Chondrocyte (in vitro differentiated cells): Measurements from ENCODE around the gene DCAF7. TPM values are rescaled to one million over a fixed set of nuclear protein-coding genes. Genes with fewer than 3 reads are reported as not detected.
A peak's percentile ranks its signal among the peaks of the same experiment; 100 is the strongest.

Source experiments
- DNase-seq: peaks from one replicate; pipeline ENCODE4 v3.0.0; 2021; ENCODE audit warnings: mixed read lengths, low spot score
- H3K27ac Mint-ChIP-seq: one replicate; pipeline ENCODE4 v1.8.0; 2021; ENCODE audit warnings: mild to moderate bottlenecking, moderate library complexity, mixed read lengths; ENCODE audit not compliant: unreplicated experiment
- H3K27me3 Mint-ChIP-seq: 2 replicates; pipeline ENCODE4 v1.8.0; 2021; ENCODE audit warnings: low read depth, mixed read lengths
- H3K36me3 Mint-ChIP-seq: 2 replicates; pipeline ENCODE4 v1.8.0; 2021; ENCODE audit warnings: low read depth, mixed read lengths
- H3K4me1 Mint-ChIP-seq: 2 replicates; pipeline ENCODE4 v1.8.0; 2021; ENCODE audit warnings: low read depth, mild to moderate bottlenecking, mixed read lengths
- H3K4me3 Mint-ChIP-seq: one replicate; pipeline ENCODE4 v1.8.0; 2021; ENCODE audit warnings: mild to moderate bottlenecking, moderate library complexity, mixed read lengths; ENCODE audit not compliant: unreplicated experiment
- H3K9me3 Mint-ChIP-seq: 2 replicates; pipeline ENCODE4 v1.8.0; 2021; ENCODE audit warnings: low read depth, mixed read lengths
- total RNA-seq: library from RNA; stranded (reverse); gene quantifications from 3 replicates; pipeline ENCODE4 v1.2.1, GENCODE V29; 2021
- TF ChIP-seq, protein P1 (sequence below): fragments of 200-600 bp; sonication (generic); IDR thresholded peaks from 2 replicates; pipeline ENCODE4 v1.5.0; 2021; ENCODE audit warnings: antibody characterized with exemption, mild to moderate bottlenecking, moderate library complexity

The DCAF7 gene
- total RNA-seq, 1 donor from 2014 or later: 70.4 TPM

DNA sequence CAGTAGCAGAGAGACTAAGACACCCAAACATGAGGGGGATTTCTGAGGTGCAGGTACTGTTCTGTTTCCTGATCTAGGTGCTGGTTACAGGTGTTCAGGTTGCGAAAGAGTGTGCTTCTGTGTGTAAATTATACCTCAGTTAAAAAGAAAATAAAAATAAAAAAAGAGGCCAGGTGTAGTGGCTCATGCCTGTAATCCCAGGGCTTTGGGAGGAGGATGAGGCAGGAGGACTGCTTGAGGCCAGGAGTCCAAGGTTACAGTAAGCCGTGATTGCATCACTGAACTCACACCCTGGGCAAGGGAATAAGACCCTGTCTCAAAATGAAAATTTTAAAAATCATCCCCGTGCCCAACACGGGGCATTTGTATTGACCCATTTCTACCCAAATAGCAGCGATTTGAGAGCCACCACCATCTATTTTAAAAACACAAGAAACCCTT is 3.2 kb upstream of the DCAF7 start:
- Mint-ChIP-seq H3K27me3 (no peaks in the 10 kb centered on the region), H3K9me3 (no peaks in the 10 kb centered on the region), H3K4me3 (no peak overlapping the region), H3K36me3 (no peaks in the 10 kb centered on the region), H3K27ac (no peak overlapping the region), H3K4me1 (peaks cover 16% of the 10 kb centered on the region)
- TF ChIP-seq, protein P1, sequence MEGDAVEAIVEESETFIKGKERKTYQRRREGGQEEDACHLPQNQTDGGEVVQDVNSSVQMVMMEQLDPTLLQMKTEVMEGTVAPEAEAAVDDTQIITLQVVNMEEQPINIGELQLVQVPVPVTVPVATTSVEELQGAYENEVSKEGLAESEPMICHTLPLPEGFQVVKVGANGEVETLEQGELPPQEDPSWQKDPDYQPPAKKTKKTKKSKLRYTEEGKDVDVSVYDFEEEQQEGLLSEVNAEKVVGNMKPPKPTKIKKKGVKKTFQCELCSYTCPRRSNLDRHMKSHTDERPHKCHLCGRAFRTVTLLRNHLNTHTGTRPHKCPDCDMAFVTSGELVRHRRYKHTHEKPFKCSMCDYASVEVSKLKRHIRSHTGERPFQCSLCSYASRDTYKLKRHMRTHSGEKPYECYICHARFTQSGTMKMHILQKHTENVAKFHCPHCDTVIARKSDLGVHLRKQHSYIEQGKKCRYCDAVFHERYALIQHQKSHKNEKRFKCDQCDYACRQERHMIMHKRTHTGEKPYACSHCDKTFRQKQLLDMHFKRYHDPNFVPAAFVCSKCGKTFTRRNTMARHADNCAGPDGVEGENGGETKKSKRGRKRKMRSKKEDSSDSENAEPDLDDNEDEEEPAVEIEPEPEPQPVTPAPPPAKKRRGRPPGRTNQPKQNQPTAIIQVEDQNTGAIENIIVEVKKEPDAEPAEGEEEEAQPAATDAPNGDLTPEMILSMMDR: no peak
- no peak for DNase-seq

DNA sequence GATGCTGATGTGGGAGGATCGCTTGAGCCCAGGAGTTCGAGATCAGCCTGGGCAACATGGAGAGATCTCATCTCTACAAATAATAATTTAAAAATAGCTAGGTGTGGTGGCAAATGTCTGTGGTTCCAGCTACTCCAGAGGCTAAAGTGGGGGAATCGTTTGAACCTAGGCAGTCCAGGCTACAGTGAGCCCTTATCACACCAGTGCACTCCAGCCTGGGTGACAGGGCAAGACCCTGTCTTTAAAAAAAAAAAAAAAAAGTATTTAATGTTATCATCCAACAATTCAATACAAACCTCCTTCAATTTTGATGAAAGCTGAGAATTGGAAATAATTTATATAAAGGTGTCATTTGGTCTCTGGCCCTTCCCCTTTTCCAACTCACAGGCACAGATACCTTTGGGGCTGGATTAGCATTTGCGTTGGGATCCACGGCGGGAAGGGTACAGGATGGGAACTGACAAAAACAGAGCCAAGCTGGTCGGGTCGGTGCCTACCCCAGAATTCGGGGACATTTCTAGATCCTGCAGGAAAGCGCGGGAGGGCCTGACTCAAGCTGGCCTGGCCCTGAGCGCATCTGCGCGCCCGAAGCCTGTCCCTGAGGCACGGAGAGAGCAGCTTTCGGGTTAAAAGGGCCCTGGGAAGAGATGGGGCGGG is 860 bp upstream of the DCAF7 start:
- peak; percentile 68 for DNase-seq
- Mint-ChIP-seq H3K36me3 (no peaks in the 10 kb centered on the region), H3K27me3 (no peaks in the 10 kb centered on the region), H3K9me3 (no peaks in the 10 kb centered on the region), H3K4me3 (peak overlapping the region; percentile 95), H3K27ac (peak overlapping the region; percentile 97), H3K4me1 (peaks cover 33% of the 10 kb centered on the region)
- TF ChIP-seq, protein P1: no peak

GRCh38 chr17:63550817-63551639 is 751 bp downstream of the DCAF7 start:
- Mint-ChIP-seq H3K27me3 (no peaks in the 10 kb centered on the region), H3K4me1 (peaks cover 39% of the 10 kb centered on the region), H3K4me3 (peak overlapping the region; percentile 95), H3K36me3 (no peaks in the 10 kb centered on the region), H3K27ac (peak overlapping the region; percentile 97), H3K9me3 (no peaks in the 10 kb centered on the region)
- TF ChIP-seq, protein P1: no peak
- DNase-seq: peak; percentile 85

DNA sequence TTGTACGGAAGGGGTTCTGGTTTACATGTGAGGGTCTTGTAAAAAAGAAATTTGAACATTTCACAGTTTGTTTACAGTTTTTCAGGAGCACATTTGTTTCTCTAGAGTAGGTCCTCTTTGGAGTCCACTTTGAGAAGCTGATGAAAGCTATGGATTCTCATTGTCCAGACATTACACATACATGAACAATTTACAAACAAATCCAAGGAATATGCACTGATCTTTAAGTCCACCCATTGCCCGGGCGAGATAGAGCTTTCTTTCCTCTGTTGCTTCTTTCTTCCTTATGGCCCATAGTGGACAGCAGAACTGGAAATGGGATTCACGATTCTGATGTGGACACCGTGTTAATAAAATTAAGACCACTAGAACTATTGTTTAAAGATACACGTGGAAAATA is 1.9 kb downstream of the DCAF7 start:
- DNase-seq: no peak
- Mint-ChIP-seq H3K9me3 (peaks cover under 1% of the 10 kb centered on the region), H3K27ac (peak overlapping the region; percentile 97), H3K4me1 (peaks cover 39% of the 10 kb centered on the region), H3K36me3 (no peaks in the 10 kb centered on the region), H3K27me3 (no peaks in the 10 kb centered on the region), H3K4me3 (peak overlapping the region; percentile 95)
- TF ChIP-seq, protein P1: no peak

DNA sequence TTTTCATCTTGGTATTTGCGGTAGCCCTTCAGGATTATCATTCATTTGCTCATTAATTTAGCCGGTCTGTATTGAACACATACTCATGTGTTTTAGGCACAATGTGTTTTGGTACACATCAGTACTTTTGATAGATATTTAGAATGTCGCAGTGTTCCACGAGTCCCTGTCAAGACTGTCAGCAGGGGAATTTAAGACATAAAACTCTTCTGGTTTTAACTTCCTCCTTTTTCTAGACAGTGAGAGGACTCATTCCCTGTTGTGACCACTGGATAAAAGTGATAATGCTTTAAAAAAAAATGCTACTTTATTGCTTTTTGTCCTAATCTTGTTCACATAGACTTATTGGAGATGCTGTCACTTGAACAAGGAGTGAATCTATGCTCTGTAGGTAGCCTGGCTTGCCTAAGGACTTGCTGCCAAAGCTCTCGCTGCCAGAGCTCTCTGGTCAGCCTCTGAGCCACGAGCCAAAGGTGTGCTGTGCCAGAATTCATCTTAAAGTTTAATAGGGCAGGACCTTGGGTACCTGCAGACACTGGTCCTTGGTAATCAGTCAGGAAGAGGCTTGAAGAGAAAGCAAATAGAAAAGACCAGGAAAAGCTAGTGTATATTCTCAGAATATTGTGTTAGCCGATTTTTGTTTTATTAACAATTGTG is 5.4 kb downstream of the DCAF7 start:
- H3K4me1 Mint-ChIP-seq: peaks cover 31% of the 10 kb centered on the region

More for the DNA sequence above, 5.4 kb downstream of the DCAF7 start:
- no peak overlapping the region for H3K27ac Mint-ChIP-seq
- H3K27me3 Mint-ChIP-seq: no peaks in the 10 kb centered on the region
- no peaks in the 10 kb centered on the region for H3K36me3 Mint-ChIP-seq
- H3K4me3 Mint-ChIP-seq: no peak overlapping the region
- no peak for DNase-seq
- TF ChIP-seq, protein P1: no peak
- peaks cover 4% of the 10 kb centered on the region for H3K9me3 Mint-ChIP-seq
